Measurements from ENCODE around the gene SCN4B. TPM values are rescaled to one million over a fixed set of nuclear protein-coding genes. Genes with fewer than 3 reads are reported as not detected.

SCN4B gene
- total RNA-seq, 1 experiment from 2014 or later, result not detected

GRCh38 chr11:118143661-118144185, 8.9 kb downstream of the SCN4B start:
- no peak for DNase-seq (ENCODE audit: low read depth, low spot score)
- in situ Hi-C loops (cut with HindIII; ENCODE audit: low pct_unique_long_range_greater_than_20kb, low sequenced_read_pairs), result no loop called here

- in situ Hi-C loops (cut with HindIII; ENCODE audit: low pct_unique_long_range_greater_than_20kb, low sequenced_read_pairs), result no loop called here
Measured at GRCh38 chr11:118142809-118143208, 9.8 kb downstream of the SCN4B start.

GRCh38 chr11:118142081-118142480, 10.5 kb downstream of the SCN4B start:
- in situ Hi-C loops (cut with HindIII; ENCODE audit: low pct_unique_long_range_greater_than_20kb, low sequenced_read_pairs), result no loop called here

More at GRCh38 chr11:118142809-118143208, 9.8 kb downstream of the SCN4B start:
- DNase-seq (ENCODE audit: low read depth, low spot score), result no peak

GRCh38 chr11:118139578-118139977, 13.0 kb downstream of the SCN4B start:
- in situ Hi-C loops (cut with HindIII; ENCODE audit: low pct_unique_long_range_greater_than_20kb, low sequenced_read_pairs), result no loop called here
- peak; percentile 8 for DNase-seq (ENCODE audit: low read depth, low spot score)

More at GRCh38 chr11:118142081-118142480, 10.5 kb downstream of the SCN4B start:
- no peak for DNase-seq (ENCODE audit: low read depth, low spot score)

- no peak for DNase-seq (ENCODE audit: low read depth, low spot score)
- in situ Hi-C loops (cut with HindIII; ENCODE audit: low pct_unique_long_range_greater_than_20kb, low sequenced_read_pairs), result no loop called here
Measured at GRCh38 chr11:118138839-118139420, 13.7 kb downstream of the SCN4B start.

- in situ Hi-C loops (cut with HindIII; ENCODE audit: low pct_unique_long_range_greater_than_20kb, low sequenced_read_pairs), result no loop called here
- no peak for DNase-seq (ENCODE audit: low read depth, low spot score)
Measured at GRCh38 chr11:118136801-118137200, 15.8 kb downstream of the SCN4B start.

GRCh38 chr11:118136341-118136740, 16.3 kb downstream of the SCN4B start:
- in situ Hi-C loops (cut with HindIII; ENCODE audit: low pct_unique_long_range_greater_than_20kb, low sequenced_read_pairs), result no loop called here

GRCh38 chr11:118135796-118136165, 16.8 kb downstream of the SCN4B start:
- no peak for DNase-seq (ENCODE audit: low read depth, low spot score)
- in situ Hi-C loops (cut with HindIII; ENCODE audit: low pct_unique_long_range_greater_than_20kb, low sequenced_read_pairs), result no loop called here

More at GRCh38 chr11:118136341-118136740, 16.3 kb downstream of the SCN4B start:
- DNase-seq (ENCODE audit: low read depth, low spot score), result no peak

DNA sequence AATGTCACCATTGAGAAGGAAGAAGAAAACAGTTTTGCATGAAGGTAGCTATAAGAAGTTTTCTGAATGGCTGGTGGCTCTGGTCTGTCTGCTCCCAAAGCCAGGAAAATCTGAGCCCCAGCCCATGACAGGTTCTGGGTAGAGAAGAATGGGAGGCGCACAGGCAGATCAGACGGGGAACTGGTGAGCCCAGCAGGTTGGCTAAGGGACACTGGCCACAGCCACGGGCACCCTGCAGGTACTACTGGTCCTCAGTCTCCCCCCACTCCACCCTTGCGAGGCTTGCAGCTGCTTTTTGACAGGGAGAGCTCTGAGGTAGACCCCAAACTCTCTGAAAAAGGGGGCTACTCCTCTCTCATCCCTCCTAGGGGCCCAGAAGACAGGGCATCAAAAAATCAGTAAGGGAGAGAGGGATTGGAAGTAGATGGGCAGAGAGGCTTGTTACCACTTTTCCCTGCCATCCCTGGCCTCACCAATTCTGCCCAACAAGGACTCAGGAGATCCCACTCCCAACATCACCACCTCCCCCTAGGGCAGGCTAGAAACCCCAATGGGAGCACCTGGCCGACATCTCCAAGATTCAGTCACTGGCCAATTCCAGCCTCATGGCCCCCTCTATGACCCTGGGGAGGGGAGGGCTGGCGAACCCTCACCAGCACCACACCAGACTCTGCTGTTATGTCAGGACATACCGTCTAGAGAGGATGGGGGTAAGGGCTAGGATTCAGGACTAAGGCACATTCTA, 17.4 kb downstream of the SCN4B start:
- in situ Hi-C loops (cut with HindIII; ENCODE audit: low pct_unique_long_range_greater_than_20kb, low sequenced_read_pairs), result no loop called here
- DNase-seq (ENCODE audit: low read depth, low spot score), result no peak

GRCh38 chr11:118133816-118134215, 18.8 kb downstream of the SCN4B start:
- no peak for DNase-seq (ENCODE audit: low read depth, low spot score)
- in situ Hi-C loops (cut with HindIII; ENCODE audit: low pct_unique_long_range_greater_than_20kb, low sequenced_read_pairs), result no loop called here

GRCh38 chr11:118132385-118133151, 20.1 kb downstream of the SCN4B start:
- in situ Hi-C loops (cut with HindIII; ENCODE audit: low pct_unique_long_range_greater_than_20kb, low sequenced_read_pairs), result no loop called here
- no peak for DNase-seq (ENCODE audit: low read depth, low spot score)

DNA sequence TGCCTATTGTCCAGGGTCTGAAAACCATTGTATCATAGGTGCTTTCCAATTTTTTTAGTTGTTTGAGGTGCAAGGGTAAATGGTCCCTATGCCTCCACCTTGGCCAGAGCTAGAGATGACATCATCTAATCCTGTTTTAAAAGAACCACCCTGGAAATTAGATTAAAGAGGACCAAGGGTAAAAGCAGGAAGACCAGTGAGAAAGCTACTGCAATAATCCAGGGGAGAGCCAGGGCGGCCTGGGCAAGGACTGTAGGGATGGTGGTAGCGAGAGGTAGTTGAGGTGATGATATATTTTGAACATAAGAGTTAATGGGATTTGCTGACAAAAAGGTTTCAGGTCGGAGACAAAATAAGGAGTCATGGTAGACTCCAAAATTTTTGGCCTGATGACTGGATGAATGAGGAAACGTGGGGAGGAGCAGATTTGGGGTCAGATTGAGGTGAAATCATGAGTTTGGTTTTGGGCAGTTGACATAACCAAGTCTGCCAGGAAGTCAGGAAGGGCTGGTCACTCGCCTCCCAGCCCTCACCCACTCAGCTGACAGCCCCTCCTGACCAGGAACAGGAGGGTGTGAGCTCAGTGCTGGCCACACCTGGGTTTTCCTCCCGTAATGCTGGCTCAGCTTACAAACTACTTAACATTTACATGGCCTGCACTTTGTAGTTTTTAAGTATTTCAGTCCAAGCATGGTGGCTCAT, 23.0 kb downstream of the SCN4B start:
- in situ Hi-C loops (cut with HindIII; ENCODE audit: low pct_unique_long_range_greater_than_20kb, low sequenced_read_pairs), result no loop called here
- no peak for DNase-seq (ENCODE audit: low read depth, low spot score)

DNA sequence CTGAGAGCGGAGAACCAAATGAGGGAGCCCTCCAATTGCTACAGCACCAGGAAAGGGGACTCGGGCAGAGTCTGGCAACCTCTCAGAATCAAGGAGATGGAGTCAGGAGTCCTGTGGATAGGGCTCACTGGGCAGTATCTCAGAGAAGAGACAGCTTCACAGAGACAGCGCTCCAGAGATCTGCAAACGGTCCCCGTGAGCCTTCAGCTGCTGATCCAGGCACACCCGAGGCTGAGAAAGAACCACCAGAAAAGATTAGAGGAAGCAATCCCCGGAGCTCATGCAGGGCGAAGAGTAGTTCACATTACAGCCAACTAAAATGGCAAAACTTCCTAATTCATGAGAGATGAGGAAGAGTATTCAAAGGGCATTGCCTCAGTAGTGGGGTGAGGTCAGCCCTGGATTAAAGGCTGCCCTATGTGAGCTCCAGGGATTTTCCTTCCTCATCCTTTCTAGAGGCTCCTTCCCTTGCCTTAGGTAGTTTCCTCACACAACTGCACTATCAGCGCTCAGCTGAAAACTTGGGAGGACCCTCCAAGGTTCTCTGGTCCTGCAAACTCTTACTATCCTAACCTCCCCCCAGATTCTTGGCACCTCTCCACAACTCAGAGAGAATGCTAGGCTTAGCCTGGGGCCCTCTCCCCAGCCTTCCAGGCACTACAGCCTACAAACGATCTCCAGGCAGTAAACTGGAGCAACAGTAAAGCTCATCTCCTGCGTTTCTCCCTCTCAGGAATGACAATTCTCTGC, 23.7 kb downstream of the SCN4B start:
- DNase-seq (ENCODE audit: low read depth, low spot score), result no peak
- in situ Hi-C loops (cut with HindIII; ENCODE audit: low pct_unique_long_range_greater_than_20kb, low sequenced_read_pairs), result no loop called here

DNA sequence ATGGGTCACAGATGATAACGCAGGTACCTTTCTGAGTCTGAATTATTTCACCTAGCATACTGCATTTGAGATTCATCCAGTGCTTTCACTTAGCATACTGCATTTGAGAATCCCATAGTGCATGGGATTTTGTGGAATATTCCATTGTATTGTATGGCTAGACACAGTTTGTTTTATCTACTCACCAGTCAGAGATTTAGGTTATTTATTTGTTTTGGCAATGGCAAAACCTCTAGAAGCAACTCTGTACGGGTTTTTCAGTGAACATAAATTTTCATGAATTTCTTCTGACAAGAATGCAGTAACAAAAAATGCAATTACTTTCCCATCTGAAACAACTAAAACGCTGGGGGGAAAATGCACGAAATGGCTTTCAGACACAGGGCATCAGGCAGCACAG, 24.3 kb downstream of the SCN4B start:
- in situ Hi-C loops (cut with HindIII; ENCODE audit: low pct_unique_long_range_greater_than_20kb, low sequenced_read_pairs), result no loop called here
- DNase-seq (ENCODE audit: low read depth, low spot score), result no peak

- no peak for DNase-seq (ENCODE audit: low read depth, low spot score)
- in situ Hi-C loops (cut with HindIII; ENCODE audit: low pct_unique_long_range_greater_than_20kb, low sequenced_read_pairs), result no loop called here
Measured at GRCh38 chr11:118126082-118126838, 26.4 kb downstream of the SCN4B start.

DNA sequence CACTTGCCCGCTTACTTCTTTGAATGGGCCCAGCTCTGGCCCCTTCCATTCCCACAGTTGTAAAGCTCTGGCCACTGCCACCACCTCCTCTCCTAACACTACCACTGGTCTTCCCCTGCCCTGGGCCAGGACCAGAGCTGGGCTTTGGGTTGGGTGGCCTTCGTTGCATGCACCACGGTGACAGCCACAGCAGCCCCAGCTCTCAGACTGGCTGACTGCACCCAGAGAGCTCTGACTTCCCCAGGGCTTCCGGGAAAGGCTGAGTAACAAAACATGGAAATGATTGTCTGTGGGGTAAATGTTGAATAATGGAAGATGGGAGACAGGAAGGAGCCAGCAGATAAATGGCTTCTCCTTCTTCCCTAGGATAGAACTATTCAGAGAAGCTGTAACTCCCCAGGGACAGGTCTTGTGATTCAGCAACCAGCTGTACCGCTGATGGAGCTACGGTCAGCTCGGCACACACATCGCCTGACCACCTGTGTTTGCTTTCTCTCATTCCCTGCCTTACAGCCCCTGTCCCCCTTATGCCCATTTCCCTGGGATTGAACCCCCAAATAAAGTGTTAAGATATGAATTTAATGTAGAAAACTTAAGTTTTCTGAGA, 27.6 kb downstream of the SCN4B start:
- in situ Hi-C loops (cut with HindIII; ENCODE audit: low pct_unique_long_range_greater_than_20kb, low sequenced_read_pairs), result no loop called here
- no peak for DNase-seq (ENCODE audit: low read depth, low spot score)

Measured in SK-MEL-5 (cell line).